ENCODE data around the gene COQ8B. TPM values are rescaled to one million over a fixed set of nuclear protein-coding genes. Genes with fewer than 3 reads are reported as not detected.
A peak's percentile ranks its signal among the peaks of the same experiment; 100 is the strongest.

COQ8B gene
- polyA plus RNA-seq, 1 donor (not counting 4 experiments of a cell fraction or from before 2014, with no cell fraction given) = 11.0 TPM

GRCh38 chr19:40688987-40689338 lies 27.7 kb downstream of the COQ8B start:
- Histone ChIP-seq H3K9ac (ENCODE audit: control insufficient read depth, extremely low read depth, insufficient read depth, low read length) (no peak overlapping the region), H3K4me3 (ENCODE audit: control insufficient read depth in 2 of 3, extremely low read depth in 1 of 3, insufficient read depth in 2 of 3, low read depth in 1 of 3, low read length in 3 of 3) (peak overlapping the region in 1 of 3 experiments; percentile 71), H3K27me3 (ENCODE audit: control insufficient read depth, extremely low read depth, insufficient read depth, low read length) (no peaks in the 10 kb centered on the region), H3K4me1 (ENCODE audit: control insufficient read depth, extremely low read depth, insufficient read depth, low read length) (peaks cover 36% of the 10 kb centered on the region), H4K20me1 (ENCODE audit: control insufficient read depth, extremely low read depth, insufficient read depth, low read length) (peaks cover 2% of the 10 kb centered on the region), H3K27ac (ENCODE audit: control insufficient read depth, insufficient read depth, low read length) (no peak overlapping the region), H3K79me2 (ENCODE audit: control insufficient read depth, insufficient read depth, low read length) (peaks cover 15% of the 10 kb centered on the region), H3K9me3 (ENCODE audit: control insufficient read depth, low read depth, low read length) (no peaks in the 10 kb centered on the region), H3K36me3 (ENCODE audit: control insufficient read depth in 2 of 2, extremely low read depth in 1 of 2, insufficient read depth in 2 of 2, low read length in 2 of 2) (peaks cover 4 to 28% of the 10 kb centered on the region in 2 experiments), H3K9me1 (ENCODE audit: control insufficient read depth, extremely low read depth, insufficient read depth, low read length) (no peaks in the 10 kb centered on the region), H2AFZ (ENCODE audit: control insufficient read depth, low read length) (no peak overlapping the region), H3K4me2 (ENCODE audit: control insufficient read depth, extremely low read depth, insufficient read depth, low read depth, low read length) (peak overlapping the region; percentile 92)
- no peak for TF ChIP-seq EZH2 (IDR thresholded peaks at IDR 0.05; ENCODE audit: low read length)
- TF ChIP-seq CTCF (optimal IDR thresholded peaks at IDR 0.05 in 1 of 3, IDR thresholded peaks at IDR 0.05 in 1 of 3, conservative IDR thresholded peaks at IDR 0.05 in 1 of 3; ENCODE audit: extremely low read depth in 1 of 3, insufficient read depth in 2 of 3, low read length in 3 of 3) = no peak
- no peak for DNase-seq (ENCODE audit: low read depth, low spot score)
- FAIRE-seq = peak; percentile 34
- dilution Hi-C loops (cut with MboI; ENCODE audit: extremely low pct_ligation_motif_present, low sequenced_read_pairs) = no loop called here

GRCh38 chr19:40688309-40688708 lies 28.4 kb downstream of the COQ8B start:
- no peak overlapping the region for H3K4me2 ChIP-seq (ENCODE audit: control insufficient read depth, extremely low read depth, insufficient read depth, low read depth, low read length)
- dilution Hi-C loops (cut with MboI; ENCODE audit: extremely low pct_ligation_motif_present, low sequenced_read_pairs) = no loop called here
- peak; percentile 17 for FAIRE-seq

More at GRCh38 chr19:40688309-40688708, 28.4 kb downstream of the COQ8B start:
- peaks cover 15% of the 10 kb centered on the region for H3K79me2 ChIP-seq (ENCODE audit: control insufficient read depth, insufficient read depth, low read length)
- H3K27me3 ChIP-seq (ENCODE audit: control insufficient read depth, extremely low read depth, insufficient read depth, low read length) = no peaks in the 10 kb centered on the region
- TF ChIP-seq CTCF (optimal IDR thresholded peaks at IDR 0.05 in 1 of 3, IDR thresholded peaks at IDR 0.05 in 1 of 3, conservative IDR thresholded peaks at IDR 0.05 in 1 of 3; ENCODE audit: extremely low read depth in 1 of 3, insufficient read depth in 2 of 3, low read length in 3 of 3) (no peak), EZH2 (IDR thresholded peaks at IDR 0.05; ENCODE audit: low read length) (no peak)
- no peak for DNase-seq (ENCODE audit: low read depth, low spot score)
- H3K9me1 ChIP-seq (ENCODE audit: control insufficient read depth, extremely low read depth, insufficient read depth, low read length) = no peaks in the 10 kb centered on the region
- H3K4me3 ChIP-seq (ENCODE audit: control insufficient read depth in 2 of 3, extremely low read depth in 1 of 3, insufficient read depth in 2 of 3, low read depth in 1 of 3, low read length in 3 of 3) = no peak overlapping the region
- H2AFZ ChIP-seq (ENCODE audit: control insufficient read depth, low read length) = no peak overlapping the region
- H4K20me1 ChIP-seq (ENCODE audit: control insufficient read depth, extremely low read depth, insufficient read depth, low read length) = peaks cover 2% of the 10 kb centered on the region
- H3K27ac ChIP-seq (ENCODE audit: control insufficient read depth, insufficient read depth, low read length) = no peak overlapping the region
- no peaks in the 10 kb centered on the region for H3K9me3 ChIP-seq (ENCODE audit: control insufficient read depth, low read depth, low read length)
- no peak overlapping the region for H3K9ac ChIP-seq (ENCODE audit: control insufficient read depth, extremely low read depth, insufficient read depth, low read length)
- peaks cover 3 to 28% of the 10 kb centered on the region in 2 experiments for H3K36me3 ChIP-seq (ENCODE audit: control insufficient read depth in 2 of 2, extremely low read depth in 1 of 2, insufficient read depth in 2 of 2, low read length in 2 of 2)
- H3K4me1 ChIP-seq (ENCODE audit: control insufficient read depth, extremely low read depth, insufficient read depth, low read length) = peaks cover 36% of the 10 kb centered on the region

Data from keratinocyte (primary cell).